Fibroblast of villous mesenchyme (primary cell): ENCODE data around the gene RIPOR3. TPM values are rescaled to one million over a fixed set of nuclear protein-coding genes. Genes with fewer than 3 reads are reported as not detected.

Experiments
- DNase-seq: peaks from one replicate; pipeline ENCODE4 v3.0.0-alpha.2; 2010; ENCODE audit warnings: low read depth
- H3K4me3 ChIP-seq: 2 replicates; pipeline ENCODE4 v1.5.1; 2011; ENCODE audit warnings: low read depth, mild to moderate bottlenecking, low read length
- CTCF ChIP-seq: IDR thresholded peaks from 2 replicates; pipeline ENCODE4 v1.5.1; 2012; ENCODE audit warnings: low read depth, mild to moderate bottlenecking, low read length; ENCODE audit not compliant: insufficient read depth
- total RNA-seq: library from RNA; depleted of rRNA; stranded (reverse); fragments of >200 nt; gene quantifications from 2 replicates; pipeline ENCODE4 v1.2.3, GENCODE V29; 2012

The RIPOR3 gene
- total RNA-seq, 1 donor, result 28.1 TPM

- H3K4me3 ChIP-seq, result peak overlapping the region; percentile 73
- DNase-seq, result no peak
- TF ChIP-seq CTCF, result no peak
Observed at GRCh38 chr20:50731930-50732690, 40.8 kb upstream of the RIPOR3 start.

DNA sequence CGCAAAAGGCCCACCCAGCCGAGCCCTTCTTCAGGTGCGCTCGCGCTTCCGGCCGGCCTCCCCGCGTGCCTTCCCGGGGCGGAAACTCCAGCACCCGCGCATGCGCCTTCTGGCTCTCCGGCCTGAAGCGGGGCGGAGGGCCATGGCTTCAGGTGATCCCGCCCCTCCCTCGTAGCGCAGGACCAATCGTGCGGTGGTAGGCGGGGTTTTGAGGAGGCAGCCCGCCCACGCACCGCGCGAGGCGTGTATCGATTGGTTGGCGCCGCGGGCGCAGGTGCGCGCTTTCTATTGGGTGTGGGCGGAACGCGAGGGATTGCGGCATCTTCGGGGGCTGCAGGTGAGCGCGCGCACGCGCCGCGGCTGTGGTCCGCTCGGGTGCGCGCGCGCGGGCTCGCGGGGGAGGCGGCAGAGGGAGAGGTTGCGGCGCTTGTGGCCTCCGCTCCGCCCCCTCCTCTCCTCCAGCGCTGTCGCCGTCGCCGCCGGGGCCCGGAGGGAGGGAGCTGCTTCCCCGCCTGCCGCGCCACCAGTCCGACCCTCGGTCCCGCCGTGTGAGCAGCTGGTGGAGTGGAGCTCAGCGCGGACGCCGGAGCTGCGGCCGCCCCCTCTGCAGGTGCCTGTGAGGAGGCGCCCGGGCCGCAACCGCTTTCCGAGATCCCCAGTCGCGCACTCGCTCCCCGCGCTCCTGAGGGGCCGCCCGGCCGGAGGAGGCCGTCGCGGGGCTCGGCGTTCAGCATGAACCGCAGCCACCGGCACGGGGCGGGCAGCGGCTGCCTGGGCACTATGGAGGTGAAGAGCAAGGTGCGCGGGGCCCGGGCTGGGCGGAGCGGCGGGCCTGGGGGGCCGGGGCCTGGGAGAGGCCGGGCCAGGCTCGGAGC lies 40.0 kb upstream of the RIPOR3 start, which contains the start of gene PARD6B:
PARD6B (plus strand) TSS at position 526 of the 875 bp plus-strand sequence; CDS start at position 733, 207 bp downstream.
- H3K4me3 ChIP-seq, result peak within 1 kb of the TSS; percentile 73
- DNase-seq, result peak; percentile 94
- TF ChIP-seq CTCF, result no peak

GRCh38 chr20:50730765-50731054 lies 39.4 kb upstream of the RIPOR3 start:
- TF ChIP-seq CTCF, result no peak
- H3K4me3 ChIP-seq, result peak overlapping the region; percentile 73
- DNase-seq, result no peak

GRCh38 chr20:50729901-50730764 lies 38.8 kb upstream of the RIPOR3 start:
- peak; percentile 38 for DNase-seq
- TF ChIP-seq CTCF, result no peak
- H3K4me3 ChIP-seq, result peak overlapping the region; percentile 73

DNA sequence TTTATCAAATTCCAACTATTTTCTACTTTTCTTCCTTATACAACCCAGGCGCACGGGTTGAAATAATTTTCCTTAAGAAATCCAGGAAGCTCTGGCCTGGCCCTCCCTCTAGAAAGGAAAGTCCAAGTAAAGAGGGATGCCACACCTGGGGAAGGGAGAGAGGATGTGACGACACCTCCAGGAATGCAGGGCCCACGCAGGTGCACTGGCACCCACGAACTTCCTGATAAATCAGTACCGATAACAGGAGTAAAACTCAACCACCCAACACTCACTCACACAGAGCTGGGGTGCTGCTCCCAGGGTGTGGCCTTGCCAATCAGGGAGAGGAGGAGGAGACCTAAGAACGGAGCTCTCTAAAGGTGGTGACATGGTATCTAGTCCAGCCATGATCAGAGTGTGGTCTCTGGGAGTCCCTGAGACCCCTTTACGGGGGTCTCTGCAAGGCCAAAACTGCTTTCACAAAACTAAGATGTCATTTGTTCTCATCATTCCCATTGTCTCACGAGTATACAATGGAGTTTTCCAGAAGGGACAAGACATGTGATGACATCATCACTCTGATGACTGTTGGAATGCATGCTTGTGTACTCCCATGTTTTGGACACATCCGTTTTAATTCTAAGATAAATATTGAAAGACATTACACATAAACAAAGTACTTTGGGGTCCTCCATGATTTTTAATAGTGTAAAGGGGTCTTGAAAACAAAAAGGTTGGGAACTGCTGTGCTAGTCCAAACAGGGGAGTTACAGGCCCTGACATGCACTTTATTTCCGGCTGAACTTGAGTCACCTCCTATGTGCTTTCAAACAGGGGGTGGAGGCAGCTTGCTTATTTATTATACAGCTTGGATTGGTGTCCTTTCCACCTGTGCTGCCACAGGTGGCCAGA lies 37.9 kb upstream of the RIPOR3 start:
- no peak overlapping the region for H3K4me3 ChIP-seq
- TF ChIP-seq CTCF, result no peak
- DNase-seq, result peak; percentile 39
